ENCODE results near the gene AQR. TPM values are rescaled to one million over a fixed set of nuclear protein-coding genes. Genes with fewer than 3 reads are reported as not detected.
A peak's percentile ranks its signal among the peaks of the same experiment; 100 is the strongest.

The AQR gene
- total RNA-seq, 1 experiment from 2014 or later, result 41.4 TPM

- in situ Hi-C loops (cut with HindIII; ENCODE audit: low pct_unique_long_range_greater_than_20kb, low sequenced_read_pairs), result no loop called here
- Histone ChIP-seq H3K36me3 (ENCODE audit: control insufficient read depth, insufficient read depth, low read length) (no peaks in the 10 kb centered on the region), H3K27ac (ENCODE audit: low read length) (no peak overlapping the region), H3K9me3 (ENCODE audit: control insufficient read depth, insufficient read depth, low read depth, low read length) (no peaks in the 10 kb centered on the region), H3K4me1 (ENCODE audit: control insufficient read depth, insufficient read depth, low read length) (peaks cover 4% of the 10 kb centered on the region; the same call in 1 of the 2 replicates), H3K27me3 (ENCODE audit: control insufficient read depth, insufficient read depth, low read length) (no peaks in the 10 kb centered on the region), H3K4me3 (ENCODE audit: low read depth in 2 of 2, low read length in 2 of 2) (no peak overlapping the region)
- BruUV-seq (replicated peaks), result no TSS peak
- ChIA-PET CTCF (no interaction called here), POLR2A (no interaction called here)
- ATAC-seq (peak; percentile 68; the same call in 1 of the 2 replicates), DNase-seq (ENCODE audit: low read depth, low spot score) (no peak)
- TF ChIP-seq REST (IDR thresholded peaks at IDR 0.05; ENCODE audit: insufficient read depth in 1 of 2, low read depth in 2 of 2, low read length in 1 of 2) (no peak), SIN3A (IDR thresholded peaks at IDR 0.05; ENCODE audit: borderline replicate concordance, insufficient read depth, low read depth, low read length) (no peak), TCF7L2 (IDR thresholded peaks at IDR 0.05; ENCODE audit: low read depth, low read length) (no peak), CTCF (IDR thresholded peaks at IDR 0.05) (no peak), POLR2AphosphoS5 (IDR thresholded peaks at IDR 0.05; ENCODE audit: low read depth, low read length) (no peak)
- intact Hi-C loops (cut with micrococcal nuclease; ENCODE audit: unreplicated experiment), result no loop called here
Observed at GRCh38 chr15:35000511-35000910, 31.0 kb upstream of the AQR start.

- DNase-seq (ENCODE audit: low read depth, low spot score) (no peak), ATAC-seq (no peak)
Observed at GRCh38 chr15:34999906-35000305, 30.4 kb upstream of the AQR start.

More at GRCh38 chr15:34999906-35000305, 30.4 kb upstream of the AQR start:
- no peaks in the 10 kb centered on the region for H3K27me3 ChIP-seq (ENCODE audit: control insufficient read depth, insufficient read depth, low read length)
- H3K4me1 ChIP-seq (ENCODE audit: control insufficient read depth, insufficient read depth, low read length), result peaks cover 4% of the 10 kb centered on the region; the same call in 1 of the 2 replicates
- H3K36me3 ChIP-seq (ENCODE audit: control insufficient read depth, insufficient read depth, low read length), result no peaks in the 10 kb centered on the region
- POLR2A ChIA-PET, result interaction anchor here (0.6 kb wide), 2 partner anchors 360 to 1527 kb away, joined by 10 to 17 read pairs; no protein-coding TSS in a partner anchor
- H3K27ac ChIP-seq (ENCODE audit: low read length), result no peak overlapping the region
- no peak for TF ChIP-seq POLR2AphosphoS5 (IDR thresholded peaks at IDR 0.05; ENCODE audit: low read depth, low read length)
- TF ChIP-seq REST (IDR thresholded peaks at IDR 0.05; ENCODE audit: insufficient read depth in 1 of 2, low read depth in 2 of 2, low read length in 1 of 2), result no peak
- no peak for TF ChIP-seq CTCF (IDR thresholded peaks at IDR 0.05)
- TF ChIP-seq TCF7L2 (IDR thresholded peaks at IDR 0.05; ENCODE audit: low read depth, low read length), result no peak
- no peak for TF ChIP-seq SIN3A (IDR thresholded peaks at IDR 0.05; ENCODE audit: borderline replicate concordance, insufficient read depth, low read depth, low read length)
- in situ Hi-C loops (cut with HindIII; ENCODE audit: low pct_unique_long_range_greater_than_20kb, low sequenced_read_pairs) (no loop called here), intact Hi-C loops (cut with micrococcal nuclease; ENCODE audit: unreplicated experiment) (no loop called here)
- no peak overlapping the region for H3K4me3 ChIP-seq (ENCODE audit: low read depth in 2 of 2, low read length in 2 of 2)
- no peaks in the 10 kb centered on the region for H3K9me3 ChIP-seq (ENCODE audit: control insufficient read depth, insufficient read depth, low read depth, low read length)
- BruUV-seq (replicated peaks), result no TSS peak
- CTCF ChIA-PET, result no interaction called here
